ENCODE data around the gene CAPS.

- TF ChIP-seq YY1 (IDR thresholded peaks at IDR 0.05; ENCODE audit: insufficient read depth, insufficient read length) (no peak), ZNF274 (IDR thresholded peaks at IDR 0.05; ENCODE audit: low read depth, low read length) (no peak)
These were observed 1.1 kb downstream of the CAPS start for GRCh38 chr19:5914946-5915781.

All from NT2/D1 (cell line).